PC-3 (cell line): ENCODE measurements around the gene MGLL. TPM values are rescaled to one million over a fixed set of nuclear protein-coding genes. Genes with fewer than 3 reads are reported as not detected.

Source experiments
- ATAC-seq: fragments of 200-7000 bp; cut with Tn5 transposase; 2 replicates; pipeline ENCODE4 v1.9.1; 2020; ENCODE audit warnings: mild to moderate bottlenecking, moderate library complexity
- BruUV-seq: library from RNA; stranded (reverse); fragments of 400-500 nt; replicated peaks from 2 replicates; lab custom pipeline; 2021; lab: Mats Ljungman, UMichigan
- CTCF ChIA-PET: fragments of 300-600 bp; sonication (Branson Sonifier 250); formaldehyde crosslinking; loops from one replicate; lab custom pipeline; 2022; ENCODE audit warnings: antibody characterized with exemption; lab: Charles Lee
- POLR2A ChIA-PET: fragments of 300-600 bp; sonication (Branson Sonifier 250); formaldehyde crosslinking; loops from one replicate; lab custom pipeline; 2022; ENCODE audit warnings: antibody characterized with exemption; ENCODE audit not compliant: unreplicated experiment; lab: Charles Lee
- DNase-seq: peaks from one replicate; pipeline ENCODE4 v3.0.0-alpha.2; 2015
- H2AFZ ChIP-seq: fragments of 300-600 bp; sonication (generic); 2 replicates; pipeline ENCODE4 v1.6.0; 2016; ENCODE audit warnings: antibody characterized with exemption, low read length
- H3F3A ChIP-seq: fragments of 300-600 bp; sonication (generic); one replicate; pipeline ENCODE4 v1.6.0; 2017; ENCODE audit warnings: antibody characterized with exemption, low read length, control low read depth, mild to moderate bottlenecking; ENCODE audit not compliant: unreplicated experiment
- H3K27ac ChIP-seq: fragments of 300-600 bp; sonication (generic); 2 replicates; pipeline ENCODE4 v1.5.1; 2016; ENCODE audit warnings: mild to moderate bottlenecking, low read length
- H3K27me3 ChIP-seq: fragments of 300-600 bp; sonication (generic); 2 replicates; pipeline ENCODE4 v1.6.1; 2016; ENCODE audit warnings: low read length, mixed read lengths
- H3K36me3 ChIP-seq: fragments of 300-600 bp; sonication (generic); 2 replicates; pipeline ENCODE4 v1.6.1; 2016; ENCODE audit warnings: low read depth, mixed run types, low read length, mixed read lengths
- H3K4me1 ChIP-seq: fragments of 300-600 bp; sonication (generic); 2 replicates; pipeline ENCODE4 v1.5.1; 2016; ENCODE audit warnings: low read length; ENCODE audit not compliant: insufficient read depth
- H3K4me2 ChIP-seq: fragments of 300-600 bp; sonication (generic); 2 replicates; pipeline ENCODE4 v1.6.0; 2016; ENCODE audit warnings: low read length
- H3K4me3 ChIP-seq: fragments of 300-600 bp; sonication (generic); 2 replicates; pipeline ENCODE4 v1.5.1; 2016; ENCODE audit warnings: mild to moderate bottlenecking, low read length, mixed read lengths
- H3K79me2 ChIP-seq: fragments of 300-600 bp; sonication (generic); 2 replicates; pipeline ENCODE4 v1.6.1; 2017; ENCODE audit warnings: low read length, mixed read lengths
- H3K9ac ChIP-seq: fragments of 300-600 bp; sonication (generic); 2 replicates; pipeline ENCODE4 v1.6.0; 2016; ENCODE audit warnings: mild to moderate bottlenecking, low read length
- H3K9me2 ChIP-seq: fragments of 300-600 bp; sonication (generic); replicated peaks from 2 replicates; pipeline ENCODE4 v1.6.1; 2016; ENCODE audit warnings: mixed run types, low read length, mixed read lengths
- H3K9me3 ChIP-seq: fragments of 300-600 bp; sonication (generic); 2 replicates; pipeline ENCODE4 v1.6.1; 2016; ENCODE audit warnings: low read length, mixed read lengths
- H4K20me1 ChIP-seq: fragments of 300-600 bp; sonication (generic); 2 replicates; pipeline ENCODE4 v1.6.1; 2016; ENCODE audit warnings: low read length, mixed read lengths
- EZH2 ChIP-seq: fragments of 300-600 bp; sonication (generic); IDR thresholded peaks from one replicate; pipeline ENCODE4 v1.6.1; 2017; ENCODE audit warnings: antibody characterized with exemption, mild to moderate bottlenecking, low read length; ENCODE audit not compliant: unreplicated experiment
- EZH2phosphoT487 ChIP-seq: fragments of 300-600 bp; sonication (generic); IDR thresholded peaks from 2 replicates; pipeline ENCODE4 v1.6.1; 2018; ENCODE audit warnings: mild to moderate bottlenecking, antibody characterized with exemption, low read length, borderline replicate concordance
- intact Hi-C: fragments of 100-400 bp; cut with micrococcal nuclease; formaldehyde crosslinking; loops from 2 replicates; pipeline ENCODE4 v1.9.0; 2023
- total RNA-seq: library from RNA; depleted of rRNA; stranded (reverse); fragments of >200 nt; gene quantifications from 2 replicates; pipeline ENCODE4 v1.2.3, GENCODE V29; 2014
- TF ChIP-seq, protein P1 (sequence below): fragments of 300-600 bp; sonication (generic); conservative IDR thresholded peaks from 2 replicates; pipeline ENCODE4 v1.5.1; 2017; ENCODE audit warnings: antibody characterized with exemption, low read depth, mild to moderate bottlenecking, low read length

MGLL gene
- total RNA-seq, 1 experiment from 2014 or later, result 38.7 TPM

DNA sequence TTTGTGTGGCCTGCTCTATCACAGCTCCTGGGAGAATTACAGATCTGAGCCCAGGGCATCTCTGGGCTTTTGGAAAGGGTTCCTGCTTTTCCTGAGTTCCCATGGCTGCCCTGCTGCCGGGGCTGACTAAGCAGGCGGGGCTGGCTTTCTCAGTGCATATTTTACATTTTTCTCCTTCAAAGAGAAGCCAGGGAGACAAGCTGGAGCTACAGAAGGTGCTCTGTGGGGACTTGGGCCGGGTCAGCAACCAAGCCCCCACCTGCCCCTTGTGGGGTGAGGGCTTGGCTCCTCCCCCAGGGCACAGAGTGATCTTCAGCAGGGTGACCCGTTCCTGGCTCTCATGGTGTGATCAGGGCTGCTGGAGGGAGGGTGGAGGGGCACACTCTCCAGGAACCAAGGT, 132.2 kb downstream of the MGLL start:
- no TSS peak for BruUV-seq
- H2AFZ ChIP-seq, result no peak overlapping the region
- DNase-seq (peak; percentile 63), ATAC-seq (peak; percentile 54)
- TF ChIP-seq, protein P1, sequence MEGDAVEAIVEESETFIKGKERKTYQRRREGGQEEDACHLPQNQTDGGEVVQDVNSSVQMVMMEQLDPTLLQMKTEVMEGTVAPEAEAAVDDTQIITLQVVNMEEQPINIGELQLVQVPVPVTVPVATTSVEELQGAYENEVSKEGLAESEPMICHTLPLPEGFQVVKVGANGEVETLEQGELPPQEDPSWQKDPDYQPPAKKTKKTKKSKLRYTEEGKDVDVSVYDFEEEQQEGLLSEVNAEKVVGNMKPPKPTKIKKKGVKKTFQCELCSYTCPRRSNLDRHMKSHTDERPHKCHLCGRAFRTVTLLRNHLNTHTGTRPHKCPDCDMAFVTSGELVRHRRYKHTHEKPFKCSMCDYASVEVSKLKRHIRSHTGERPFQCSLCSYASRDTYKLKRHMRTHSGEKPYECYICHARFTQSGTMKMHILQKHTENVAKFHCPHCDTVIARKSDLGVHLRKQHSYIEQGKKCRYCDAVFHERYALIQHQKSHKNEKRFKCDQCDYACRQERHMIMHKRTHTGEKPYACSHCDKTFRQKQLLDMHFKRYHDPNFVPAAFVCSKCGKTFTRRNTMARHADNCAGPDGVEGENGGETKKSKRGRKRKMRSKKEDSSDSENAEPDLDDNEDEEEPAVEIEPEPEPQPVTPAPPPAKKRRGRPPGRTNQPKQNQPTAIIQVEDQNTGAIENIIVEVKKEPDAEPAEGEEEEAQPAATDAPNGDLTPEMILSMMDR, result no peak
- no peak for TF ChIP-seq EZH2phosphoT487
- no peak for TF ChIP-seq EZH2
- H3K79me2 ChIP-seq, result no peaks in the 10 kb centered on the region
- H3K9ac ChIP-seq, result peak overlapping the region; percentile 33; the same call in 1 of the 2 replicates
- no peaks in the 10 kb centered on the region for H3K27me3 ChIP-seq
- ChIA-PET POLR2A (no interaction called here), CTCF (no interaction called here)
- no peaks in the 10 kb centered on the region for H4K20me1 ChIP-seq
- intact Hi-C loops, result loop anchor here (2.0 to 10.0 kb wide), 3 partner anchors 35 to 177 kb away; partner anchors contain the start of genes MCM2 and TPRA1
- H3K4me2 ChIP-seq, result peak overlapping the region; percentile 28; the same call in 1 of the 2 replicates
- H3K4me1 ChIP-seq, result peaks cover 16% of the 10 kb centered on the region
- H3K9me2 ChIP-seq, result no peaks in the 10 kb centered on the region
- H3F3A ChIP-seq, result no peaks in the 10 kb centered on the region
- no peaks in the 10 kb centered on the region for H3K9me3 ChIP-seq
- peak overlapping the region; percentile 67 for H3K27ac ChIP-seq
- H3K36me3 ChIP-seq, result no peaks in the 10 kb centered on the region
- no peak overlapping the region for H3K4me3 ChIP-seq

DNA sequence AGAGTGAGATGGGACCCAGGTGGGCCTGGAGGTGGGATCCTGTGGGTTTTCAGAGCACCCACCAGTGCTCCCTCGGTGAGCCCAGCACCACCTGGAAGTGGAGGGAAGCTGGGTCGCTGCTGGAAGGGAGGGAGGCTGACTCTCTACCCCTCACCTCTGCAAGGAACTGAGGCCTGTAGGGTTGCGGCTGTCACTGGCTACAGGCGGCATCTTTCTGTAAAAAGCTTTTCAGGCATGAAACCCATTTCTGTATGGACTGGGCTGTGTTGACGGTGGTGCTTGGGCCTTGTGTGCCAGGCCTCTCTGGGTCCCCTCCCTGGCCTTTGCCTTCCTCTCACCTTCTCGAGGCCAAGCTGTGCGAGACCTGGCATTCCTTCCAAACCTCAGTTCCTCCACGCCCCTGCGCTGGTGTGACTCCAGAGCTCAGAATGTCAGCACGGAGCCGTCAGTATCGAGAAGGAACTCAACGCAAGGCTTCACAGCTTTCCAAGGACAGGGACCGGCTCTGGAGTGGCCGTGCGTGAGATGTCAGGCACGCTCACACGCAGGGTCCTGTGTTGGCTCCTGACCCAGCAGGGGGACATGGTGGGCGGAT, 133.0 kb downstream of the MGLL start:
- no peak for ATAC-seq
- intact Hi-C loops, result no loop called here
- Histone ChIP-seq H2AFZ (no peak overlapping the region), H3K9me2 (no peaks in the 10 kb centered on the region), H3K4me2 (no peak overlapping the region), H3K4me1 (peaks cover 16% of the 10 kb centered on the region), H3F3A (no peaks in the 10 kb centered on the region), H3K9ac (no peak overlapping the region), H3K36me3 (no peaks in the 10 kb centered on the region), H3K79me2 (no peaks in the 10 kb centered on the region), H3K27me3 (no peaks in the 10 kb centered on the region), H4K20me1 (no peaks in the 10 kb centered on the region), H3K4me3 (no peak overlapping the region), H3K9me3 (no peaks in the 10 kb centered on the region), H3K27ac (peak overlapping the region; percentile 67; the same call in 1 of the 2 replicates)
- ChIA-PET CTCF (no interaction called here), POLR2A (no interaction called here)
- BruUV-seq, result TSS peak; percentile 25
- TF ChIP-seq, protein P1, result no peak
- TF ChIP-seq EZH2phosphoT487, result no peak
- TF ChIP-seq EZH2, result no peak
- no peak for DNase-seq
